GM19468 (cell line): ENCODE results near the gene XYLT1.
"Not testable (repeated sequence)": the region's sequence is repeated elsewhere in the genome, so short reads cannot be mapped to it uniquely, and the experiment has no call there.

ENCODE experiments used
- ATAC-seq: cut with Tn5 transposase; IDR thresholded peaks from one replicate; pipeline ENCODE4 v1.9.1; 2021; ENCODE audit warnings: mild to moderate bottlenecking, moderate library complexity, moderate number of reproducible peaks; ENCODE audit not compliant: unreplicated experiment; ENCODE audit errors: extremely low read depth

The XYLT1 gene

GRCh38 chr16:17435318-17435717 lies 35.4 kb downstream of the XYLT1 start:
- ATAC-seq: no peak

DNA sequence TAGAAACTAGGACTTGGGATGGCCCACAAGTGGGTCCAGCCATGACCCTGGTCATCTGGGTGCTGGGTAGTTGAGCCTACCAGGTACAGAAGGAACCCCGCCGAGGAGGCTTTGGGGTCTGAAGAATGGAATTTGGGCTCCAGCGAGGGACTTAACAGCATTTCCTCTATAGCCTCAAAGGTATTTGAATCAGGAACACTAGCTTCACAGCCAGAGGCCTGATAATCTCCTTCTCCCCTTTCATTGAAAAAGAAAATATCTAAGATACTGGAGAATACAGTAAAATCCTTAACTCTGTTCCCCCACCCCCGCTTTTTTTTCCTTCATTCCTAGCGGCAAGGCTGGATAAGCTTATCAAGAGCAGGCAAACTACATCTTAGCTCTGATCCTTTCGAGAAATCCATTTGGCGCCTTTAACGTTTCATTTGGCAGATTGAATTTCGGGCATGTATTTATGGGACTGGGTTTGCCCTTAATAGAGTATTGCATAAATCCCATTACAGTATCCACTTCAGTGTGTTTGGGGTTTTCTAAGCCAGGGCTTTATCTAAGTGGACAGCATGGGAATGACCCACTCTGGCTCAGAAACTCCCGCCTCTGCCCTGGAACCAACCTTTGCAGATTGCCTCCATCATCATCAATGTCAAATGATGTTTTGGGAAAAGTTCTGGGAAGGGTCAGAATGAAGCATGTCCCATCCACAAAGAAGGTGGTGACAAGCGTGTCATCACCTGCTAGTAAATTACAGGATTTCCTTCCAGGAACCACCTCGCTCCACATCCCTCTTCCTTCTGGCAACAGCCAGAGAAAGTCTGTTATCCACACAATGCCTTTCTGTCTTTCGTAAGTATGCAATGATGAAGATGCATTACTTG lies 36.9 kb downstream of the XYLT1 start:
- ATAC-seq: no peak

GRCh38 chr16:17432901-17433576 lies 37.7 kb downstream of the XYLT1 start:
- no peak for ATAC-seq

DNA sequence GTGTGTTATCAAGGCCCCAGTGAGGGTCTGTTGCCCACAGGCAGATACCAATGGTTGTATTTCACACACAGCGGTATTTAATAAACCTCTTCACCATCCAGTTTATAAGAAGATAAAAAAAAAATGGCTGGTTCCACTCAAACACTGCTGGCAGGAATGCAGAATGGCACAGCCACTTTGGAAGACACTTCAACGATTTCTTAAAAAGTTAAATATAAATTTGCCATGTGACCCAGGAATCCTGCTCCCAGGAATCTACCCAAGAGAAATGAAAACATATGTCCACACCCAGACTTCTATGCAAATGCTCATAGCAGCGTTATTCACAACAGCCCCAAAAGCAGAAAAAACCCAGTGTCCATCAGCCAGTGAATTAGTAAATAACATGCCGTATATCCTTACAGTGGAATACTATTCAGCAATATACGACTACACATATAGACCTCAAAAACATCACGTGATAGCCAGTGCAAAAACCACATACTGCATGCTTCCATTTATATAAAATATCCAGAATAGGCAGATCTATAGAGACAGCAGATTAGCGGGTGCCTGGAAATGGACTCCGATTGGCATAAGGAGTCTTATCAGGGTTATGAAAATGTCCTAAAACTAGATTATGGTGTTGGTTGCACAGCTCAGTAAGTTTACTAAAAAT lies 38.7 kb downstream of the XYLT1 start:
- no peak for ATAC-seq

DNA sequence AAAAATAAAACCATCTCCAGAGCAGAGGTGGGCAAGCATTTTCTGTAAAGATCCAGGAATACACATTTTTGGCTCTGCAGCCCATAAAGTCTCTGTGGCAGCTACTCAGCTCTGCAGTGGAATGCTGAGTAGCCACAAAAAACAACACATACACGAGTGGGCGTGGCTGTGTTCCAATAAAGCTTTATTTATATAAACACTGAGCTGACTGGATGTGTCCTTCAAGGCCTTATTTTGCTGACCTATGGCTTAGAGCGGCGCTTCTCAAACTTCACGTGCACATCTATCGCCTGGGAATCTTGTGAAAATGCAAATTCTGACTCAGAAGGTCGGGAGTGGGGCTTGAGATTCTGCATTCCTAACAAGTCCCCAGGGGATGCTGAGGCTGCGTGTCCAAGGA lies 39.7 kb downstream of the XYLT1 start:
- ATAC-seq: no peak

- no peak for ATAC-seq
Observed at GRCh38 chr16:17426451-17426850, 44.3 kb downstream of the XYLT1 start.

DNA sequence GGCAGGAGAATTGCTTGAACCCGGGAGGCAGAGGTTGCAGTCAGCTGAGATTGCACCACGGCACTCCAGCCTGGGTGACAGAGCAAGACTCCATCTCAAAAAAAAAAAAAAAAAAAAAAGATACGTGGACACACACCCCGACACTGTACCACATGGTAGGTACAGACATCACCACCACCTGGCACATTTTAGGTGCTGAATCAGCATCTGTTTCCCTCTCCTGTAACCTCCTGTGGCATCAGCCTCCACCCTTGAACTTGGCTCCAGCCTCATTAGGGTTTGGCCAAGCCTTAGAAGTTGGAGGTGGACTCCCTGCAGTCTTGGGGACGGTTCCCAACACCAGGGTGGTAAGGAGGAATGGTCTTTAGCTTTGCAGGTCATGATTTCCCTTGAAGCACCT lies 46.0 kb downstream of the XYLT1 start:
- no peak for ATAC-seq

- ATAC-seq: no peak
Observed at GRCh38 chr16:17423221-17423620, 47.5 kb downstream of the XYLT1 start.

GRCh38 chr16:17420816-17421215 lies 49.9 kb downstream of the XYLT1 start:
- no peak for ATAC-seq

- no peak for ATAC-seq
Observed at GRCh38 chr16:17419266-17419665, 51.5 kb downstream of the XYLT1 start.

DNA sequence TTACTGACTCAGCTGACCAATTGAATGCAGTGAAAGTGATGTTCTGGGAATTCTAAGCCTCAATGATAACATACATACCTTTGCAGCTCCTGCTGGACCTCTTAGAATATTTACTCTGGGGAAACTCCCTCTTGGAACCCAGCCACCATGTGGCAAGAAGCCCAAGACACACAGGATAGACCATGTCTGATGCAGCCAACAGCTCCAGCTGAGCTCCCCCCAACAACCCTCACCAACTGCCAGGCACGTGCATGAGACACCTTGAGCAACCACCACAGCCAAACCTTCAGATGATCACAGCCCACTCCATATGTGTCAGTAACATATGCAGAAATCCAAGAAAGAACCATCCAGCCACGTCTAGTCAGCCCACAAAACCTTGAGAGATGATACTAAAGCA lies 53.0 kb downstream of the XYLT1 start:
- no peak for ATAC-seq

GRCh38 chr16:17416461-17417311 lies 54.1 kb downstream of the XYLT1 start:
- peak; percentile 97 for ATAC-seq

DNA sequence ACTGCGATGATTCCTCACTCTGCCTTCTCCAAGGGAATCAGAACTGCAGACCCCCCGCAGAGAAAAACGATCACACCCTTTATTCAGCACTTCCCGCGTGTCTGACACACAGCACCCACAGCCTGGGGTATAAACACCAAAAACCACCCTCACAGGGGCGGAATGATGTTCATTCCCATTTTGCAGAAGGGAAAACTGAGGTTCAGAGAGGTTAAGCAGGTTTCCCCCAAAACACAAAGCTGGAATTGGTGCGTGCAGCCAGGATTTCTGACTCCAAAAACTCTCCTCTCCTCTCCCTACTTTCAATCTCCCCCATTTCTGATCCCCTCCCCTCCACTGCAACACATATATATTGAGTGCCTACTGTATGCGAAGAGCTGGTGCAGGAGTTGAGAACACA lies 55.8 kb downstream of the XYLT1 start:
- ATAC-seq: no peak

GRCh38 chr16:17414421-17414820 lies 56.3 kb downstream of the XYLT1 start:
- ATAC-seq: no peak

- ATAC-seq: no peak
Observed at GRCh38 chr16:17413508-17413907, 57.3 kb downstream of the XYLT1 start.

DNA sequence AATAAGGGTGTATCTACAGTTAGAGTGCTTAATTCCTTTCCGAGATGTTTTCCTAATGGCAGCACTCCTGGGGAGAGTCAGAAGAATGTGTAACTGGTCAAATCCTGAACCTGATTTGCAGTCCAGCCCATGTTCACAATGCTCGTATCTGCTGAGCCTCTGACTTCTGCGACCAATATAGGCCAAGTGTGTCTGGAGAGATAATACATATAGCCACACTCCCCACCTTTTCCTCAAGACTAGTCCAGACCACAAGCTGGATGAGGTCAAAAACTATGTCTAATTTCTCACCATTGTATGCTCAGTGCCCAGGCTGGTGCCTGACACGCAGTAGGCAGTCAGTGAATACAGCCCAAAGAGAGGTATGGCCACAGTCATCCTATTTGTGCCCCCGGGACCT lies 58.0 kb downstream of the XYLT1 start:
- ATAC-seq: no peak

DNA sequence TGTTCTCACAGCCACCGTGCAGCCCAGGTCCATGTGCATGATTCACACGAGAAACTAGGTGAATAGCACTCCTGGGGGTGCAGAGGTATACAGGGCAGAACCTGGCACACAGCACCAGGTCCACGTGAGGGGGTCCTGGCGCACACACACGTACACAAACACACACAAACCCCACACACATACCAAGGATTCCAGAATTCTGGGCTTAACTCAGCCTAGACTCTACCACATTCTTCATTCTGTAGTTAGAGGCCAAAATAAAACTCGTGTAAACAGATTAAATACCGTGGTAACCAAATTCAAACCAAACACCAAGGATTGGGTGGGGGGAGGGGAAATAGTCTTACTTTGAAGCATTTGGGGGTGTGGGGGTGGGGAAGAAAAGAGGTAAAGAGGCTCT lies 58.5 kb downstream of the XYLT1 start:
- no peak for ATAC-seq

DNA sequence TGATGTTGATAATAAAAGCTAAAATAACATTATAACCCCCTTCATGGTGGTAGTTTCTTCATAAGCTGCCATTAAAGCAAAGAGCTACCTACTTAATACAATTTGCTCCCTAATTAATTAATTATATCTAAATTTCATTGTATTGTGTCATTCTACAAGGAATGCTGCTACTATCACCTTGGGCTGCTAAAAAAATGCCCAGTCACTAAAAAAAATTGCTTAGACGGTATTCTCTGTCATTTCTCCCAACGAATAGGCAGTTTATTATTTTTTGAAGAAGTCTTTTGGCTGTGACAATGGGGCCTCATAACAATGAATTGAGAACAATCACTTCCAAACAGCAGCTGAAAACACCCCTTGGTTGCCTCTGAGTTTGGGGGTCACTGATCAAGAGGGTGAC lies 59.5 kb downstream of the XYLT1 start:
- ATAC-seq: no peak

DNA sequence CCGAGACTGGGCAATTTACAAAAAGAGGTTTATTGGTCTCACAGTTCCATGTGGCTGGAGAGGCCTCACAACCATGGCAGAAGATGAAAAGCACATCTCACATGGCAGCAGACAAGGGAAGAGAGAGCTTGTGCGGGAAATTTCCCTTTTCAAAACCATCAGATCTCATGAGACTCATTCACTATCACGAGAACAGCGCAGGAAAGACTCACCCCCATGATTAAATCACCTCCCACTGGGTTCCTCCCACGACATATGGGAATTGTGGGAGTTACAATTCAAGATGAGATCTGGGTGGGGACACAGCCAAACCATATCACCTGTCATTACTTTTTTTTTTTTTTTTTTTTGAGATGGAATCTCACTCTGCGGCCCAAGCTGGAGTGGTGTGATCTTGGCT lies 60.4 kb downstream of the XYLT1 start:
- ATAC-seq: not testable (repeated sequence)

DNA sequence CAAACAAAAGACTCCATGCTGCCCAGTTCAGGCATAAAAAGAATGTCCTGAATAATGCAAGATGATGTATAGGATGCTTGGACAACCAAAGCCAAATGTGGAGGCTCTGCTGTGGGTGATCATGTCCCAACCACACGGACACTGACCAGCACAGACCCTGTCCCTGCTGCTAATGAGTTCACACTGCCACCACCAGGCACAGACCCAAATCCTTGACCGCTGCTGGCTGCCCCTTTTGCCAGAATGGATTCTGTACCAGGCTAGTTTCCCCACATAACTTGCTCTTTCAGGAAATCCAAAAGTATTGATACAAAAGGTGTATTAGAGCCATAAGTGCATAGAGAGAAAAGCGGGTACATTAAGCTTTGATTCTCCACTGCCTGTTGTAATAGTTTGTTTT lies 60.9 kb downstream of the XYLT1 start:
- no peak for ATAC-seq
